ENCODE data around the gene MACROD2.

GRCh38 chr20:14890713-14891112 lies 895.4 kb downstream of the MACROD2 start:
- TF ChIP-seq, protein P1, sequence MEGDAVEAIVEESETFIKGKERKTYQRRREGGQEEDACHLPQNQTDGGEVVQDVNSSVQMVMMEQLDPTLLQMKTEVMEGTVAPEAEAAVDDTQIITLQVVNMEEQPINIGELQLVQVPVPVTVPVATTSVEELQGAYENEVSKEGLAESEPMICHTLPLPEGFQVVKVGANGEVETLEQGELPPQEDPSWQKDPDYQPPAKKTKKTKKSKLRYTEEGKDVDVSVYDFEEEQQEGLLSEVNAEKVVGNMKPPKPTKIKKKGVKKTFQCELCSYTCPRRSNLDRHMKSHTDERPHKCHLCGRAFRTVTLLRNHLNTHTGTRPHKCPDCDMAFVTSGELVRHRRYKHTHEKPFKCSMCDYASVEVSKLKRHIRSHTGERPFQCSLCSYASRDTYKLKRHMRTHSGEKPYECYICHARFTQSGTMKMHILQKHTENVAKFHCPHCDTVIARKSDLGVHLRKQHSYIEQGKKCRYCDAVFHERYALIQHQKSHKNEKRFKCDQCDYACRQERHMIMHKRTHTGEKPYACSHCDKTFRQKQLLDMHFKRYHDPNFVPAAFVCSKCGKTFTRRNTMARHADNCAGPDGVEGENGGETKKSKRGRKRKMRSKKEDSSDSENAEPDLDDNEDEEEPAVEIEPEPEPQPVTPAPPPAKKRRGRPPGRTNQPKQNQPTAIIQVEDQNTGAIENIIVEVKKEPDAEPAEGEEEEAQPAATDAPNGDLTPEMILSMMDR (IDR thresholded peaks at IDR 0.05), result no peak
- no peak for TF ChIP-seq POLR2A (IDR thresholded peaks at IDR 0.05)

Measured in ovary (tissue), 3 donors.